ENCODE results near the gene PCED1B.

The PCED1B gene

DNA sequence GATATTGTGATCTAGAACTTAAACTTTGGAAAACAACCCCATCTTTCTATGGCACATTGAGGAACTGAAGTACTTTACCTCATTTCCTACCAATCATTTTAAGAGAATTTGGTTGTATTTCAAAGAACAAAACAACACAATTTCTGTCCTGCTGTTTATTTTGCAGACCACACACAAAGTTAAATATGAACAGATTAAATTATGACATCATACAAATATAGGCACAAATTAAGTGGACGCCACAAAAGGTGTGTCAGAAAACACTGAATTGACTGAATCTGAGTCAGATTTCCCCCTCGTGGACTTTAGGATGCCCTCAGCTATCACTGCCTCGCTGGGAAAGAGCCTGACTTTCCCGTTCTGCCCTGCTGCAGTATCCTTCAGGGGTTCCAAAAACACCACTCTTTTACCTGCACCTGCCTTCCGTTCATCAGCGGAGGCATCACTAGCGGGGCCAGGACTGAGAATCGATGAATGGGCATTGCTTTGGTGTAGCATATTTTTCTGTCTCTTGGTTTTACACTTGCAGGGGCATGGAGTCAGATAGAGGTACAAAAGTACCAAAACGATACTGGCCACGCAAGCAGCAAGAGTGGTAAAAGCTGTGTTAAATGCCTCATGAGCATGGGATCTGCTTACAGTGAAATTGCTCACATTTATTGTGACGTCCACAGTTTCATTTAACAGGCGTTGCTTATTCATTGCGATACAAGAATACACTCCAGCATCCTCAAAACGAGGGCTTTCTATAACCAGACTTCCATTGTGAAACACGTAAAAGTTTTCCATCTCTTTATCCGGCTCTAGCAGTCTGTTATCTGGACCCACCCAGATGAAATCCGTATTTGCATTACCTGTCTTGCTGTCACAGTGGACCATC lies 2.0 kb upstream of the PCED1B start:
- Histone ChIP-seq H3K36me3 (ENCODE audit: control insufficient read depth, insufficient read depth, low read length) (no peaks in the 10 kb centered on the region), H3K27me3 (replicated peaks; ENCODE audit: control insufficient read depth, insufficient read depth, low read length) (peaks cover 2% of the 10 kb centered on the region), H3K4me3 (replicated peaks; ENCODE audit: low read depth, low read length) (no peak overlapping the region)
- no peak for DNase-seq (ENCODE audit: extremely low read depth, insufficient read length)
- TF ChIP-seq, protein P1, sequence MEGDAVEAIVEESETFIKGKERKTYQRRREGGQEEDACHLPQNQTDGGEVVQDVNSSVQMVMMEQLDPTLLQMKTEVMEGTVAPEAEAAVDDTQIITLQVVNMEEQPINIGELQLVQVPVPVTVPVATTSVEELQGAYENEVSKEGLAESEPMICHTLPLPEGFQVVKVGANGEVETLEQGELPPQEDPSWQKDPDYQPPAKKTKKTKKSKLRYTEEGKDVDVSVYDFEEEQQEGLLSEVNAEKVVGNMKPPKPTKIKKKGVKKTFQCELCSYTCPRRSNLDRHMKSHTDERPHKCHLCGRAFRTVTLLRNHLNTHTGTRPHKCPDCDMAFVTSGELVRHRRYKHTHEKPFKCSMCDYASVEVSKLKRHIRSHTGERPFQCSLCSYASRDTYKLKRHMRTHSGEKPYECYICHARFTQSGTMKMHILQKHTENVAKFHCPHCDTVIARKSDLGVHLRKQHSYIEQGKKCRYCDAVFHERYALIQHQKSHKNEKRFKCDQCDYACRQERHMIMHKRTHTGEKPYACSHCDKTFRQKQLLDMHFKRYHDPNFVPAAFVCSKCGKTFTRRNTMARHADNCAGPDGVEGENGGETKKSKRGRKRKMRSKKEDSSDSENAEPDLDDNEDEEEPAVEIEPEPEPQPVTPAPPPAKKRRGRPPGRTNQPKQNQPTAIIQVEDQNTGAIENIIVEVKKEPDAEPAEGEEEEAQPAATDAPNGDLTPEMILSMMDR (IDR thresholded peaks at IDR 0.05; ENCODE audit: insufficient read depth, low read length, poor library complexity, severe bottlenecking), result no peak

DNA sequence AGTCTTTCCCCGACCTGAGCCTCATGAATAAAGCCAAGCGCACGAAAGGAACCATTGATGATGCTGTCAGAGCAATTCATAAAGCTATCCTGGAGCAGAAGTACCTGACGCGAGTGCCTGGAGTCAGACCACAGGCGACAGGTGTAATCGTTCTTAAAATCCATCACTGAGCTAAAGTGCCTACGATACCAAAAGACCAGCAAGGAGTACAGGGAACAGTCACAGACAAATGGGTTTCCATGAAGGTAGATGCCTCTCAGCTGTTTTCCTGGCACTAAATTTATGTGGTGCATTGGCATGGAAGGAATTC lies 1.4 kb upstream of the PCED1B start:
- no peak for DNase-seq (ENCODE audit: extremely low read depth, insufficient read length)
- Histone ChIP-seq H3K27me3 (replicated peaks; ENCODE audit: control insufficient read depth, insufficient read depth, low read length) (peaks cover 2% of the 10 kb centered on the region), H3K36me3 (ENCODE audit: control insufficient read depth, insufficient read depth, low read length) (no peaks in the 10 kb centered on the region), H3K4me3 (replicated peaks; ENCODE audit: low read depth, low read length) (no peak overlapping the region)
- TF ChIP-seq, protein P1 (IDR thresholded peaks at IDR 0.05; ENCODE audit: insufficient read depth, low read length, poor library complexity, severe bottlenecking), result no peak

DNA sequence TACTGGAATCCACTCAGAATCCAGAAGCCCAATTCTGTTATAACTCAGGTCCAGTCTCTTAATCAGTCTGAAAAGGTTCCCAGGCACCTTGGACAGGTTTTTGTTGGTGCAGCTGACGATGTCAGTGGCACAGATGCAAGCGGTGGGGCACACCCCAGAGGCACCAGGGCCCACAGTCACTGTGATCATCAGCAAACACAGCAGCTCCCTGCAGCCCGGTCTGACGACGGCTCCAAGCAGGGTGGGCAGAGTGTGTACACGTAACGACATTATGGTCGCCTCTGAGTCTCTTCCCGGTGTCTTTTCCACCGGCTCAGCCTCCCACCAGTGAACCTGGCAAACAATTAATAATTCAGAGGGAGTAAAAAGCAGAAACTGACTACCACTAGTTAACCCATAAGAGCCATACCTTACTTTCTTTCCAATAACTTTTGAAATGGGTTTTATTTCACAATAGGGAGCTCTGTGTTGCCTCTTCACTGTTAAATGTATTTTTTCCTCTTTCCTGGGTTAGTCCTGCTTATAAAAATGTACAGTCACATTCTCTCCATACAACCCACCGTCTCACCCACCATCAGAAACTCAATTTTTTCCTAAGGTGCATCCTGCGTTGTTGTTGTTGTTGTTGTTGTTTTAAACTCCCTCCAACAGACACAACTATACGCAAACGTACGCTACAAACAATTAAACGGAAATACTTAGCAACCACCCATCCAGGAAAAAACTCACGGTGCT lies 521 bp upstream of the PCED1B start:
- peak overlapping the region; percentile 50 for H3K4me3 ChIP-seq (replicated peaks; ENCODE audit: low read depth, low read length)
- H3K27me3 ChIP-seq (replicated peaks; ENCODE audit: control insufficient read depth, insufficient read depth, low read length), result peaks cover 2% of the 10 kb centered on the region
- TF ChIP-seq, protein P1 (IDR thresholded peaks at IDR 0.05; ENCODE audit: insufficient read depth, low read length, poor library complexity, severe bottlenecking), result no peak
- H3K36me3 ChIP-seq (ENCODE audit: control insufficient read depth, insufficient read depth, low read length), result no peaks in the 10 kb centered on the region
- peak; percentile 3 for DNase-seq (ENCODE audit: extremely low read depth, insufficient read length)

DNA sequence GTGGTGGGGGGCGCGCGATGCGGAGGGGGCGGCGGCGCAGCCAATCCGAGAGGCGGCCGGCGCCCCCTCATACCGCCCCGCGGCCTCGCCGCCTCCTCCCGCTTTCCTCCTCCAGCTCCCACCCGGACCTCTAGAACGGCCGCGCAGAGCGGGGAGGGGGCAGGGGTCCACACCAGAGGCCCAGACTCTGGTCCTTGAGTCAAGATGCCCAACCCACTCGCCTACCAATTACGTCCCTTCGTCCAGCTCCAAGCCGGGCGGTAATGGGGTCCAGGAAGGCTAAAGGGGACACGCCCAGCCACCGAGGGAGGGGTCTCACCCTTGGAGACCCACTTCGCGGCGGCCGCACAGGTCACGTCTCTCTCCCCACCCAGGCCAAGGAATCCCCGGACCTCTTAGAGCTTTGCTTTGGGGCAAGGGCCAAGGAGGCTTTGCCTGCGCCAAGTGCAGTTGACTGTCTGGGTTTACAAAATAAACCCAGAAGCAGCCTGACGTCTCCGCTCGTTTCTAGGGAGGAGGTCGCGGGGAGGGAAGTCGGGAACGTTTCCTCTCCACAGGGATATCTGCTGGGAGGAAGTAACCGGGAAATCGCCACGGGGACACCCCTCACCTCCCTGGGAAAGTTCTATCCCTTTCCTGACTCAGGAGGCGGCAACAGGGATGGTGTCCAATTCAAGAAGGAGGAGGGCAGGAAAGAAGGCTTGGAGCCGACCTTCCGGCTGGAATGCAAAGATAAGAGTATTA lies 732 bp downstream of the PCED1B start:
- peak; percentile 30 for DNase-seq (ENCODE audit: extremely low read depth, insufficient read length)

DNA sequence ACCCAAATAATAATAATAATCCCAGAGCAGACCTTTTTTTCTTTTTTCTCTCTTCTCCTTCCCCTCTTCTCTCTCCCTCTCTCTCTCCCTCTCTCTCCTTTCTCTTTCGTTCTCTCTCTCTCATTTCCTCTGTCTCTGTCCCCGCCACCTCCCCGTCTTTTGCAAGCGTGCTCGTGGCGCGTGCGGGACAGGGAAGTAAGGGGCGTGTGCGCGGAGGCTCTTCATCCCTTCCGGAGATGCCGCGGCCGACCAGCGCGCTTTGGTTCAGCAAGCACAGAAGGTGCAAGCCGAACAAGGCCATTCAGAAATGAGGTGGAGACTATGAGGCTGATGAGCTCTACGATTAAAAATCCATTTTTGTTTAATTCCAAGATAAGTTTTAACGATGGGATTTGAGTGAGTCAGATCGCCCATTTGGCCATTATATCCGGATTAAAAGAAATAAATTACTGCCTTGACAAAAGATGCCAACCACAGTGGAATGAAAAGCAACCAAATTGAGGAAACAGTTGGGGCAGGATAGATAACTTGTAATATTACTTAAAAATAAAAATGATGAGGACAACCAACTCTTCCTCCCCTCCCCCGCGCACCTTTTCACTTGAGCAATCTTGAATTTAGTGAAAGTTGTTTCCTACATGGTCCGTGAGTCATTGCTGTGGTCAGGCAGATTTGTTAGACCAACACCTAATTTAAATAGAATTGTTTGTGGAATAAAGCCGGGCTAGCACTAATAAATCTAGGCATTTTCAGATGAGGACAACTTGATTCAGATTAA lies 1.5 kb downstream of the PCED1B start:
- peak; percentile 13 for DNase-seq (ENCODE audit: extremely low read depth, insufficient read length)
- no peaks in the 10 kb centered on the region for H3K36me3 ChIP-seq (ENCODE audit: control insufficient read depth, insufficient read depth, low read length)
- TF ChIP-seq, protein P1 (IDR thresholded peaks at IDR 0.05; ENCODE audit: insufficient read depth, low read length, poor library complexity, severe bottlenecking), result no peak
- peaks cover 2% of the 10 kb centered on the region for H3K27me3 ChIP-seq (replicated peaks; ENCODE audit: control insufficient read depth, insufficient read depth, low read length)
- peak overlapping the region; percentile 53 for H3K4me3 ChIP-seq (replicated peaks; ENCODE audit: low read depth, low read length)

More for the DNA sequence above, 732 bp downstream of the PCED1B start:
- peak overlapping the region; percentile 53 for H3K4me3 ChIP-seq (replicated peaks; ENCODE audit: low read depth, low read length)
- peaks cover 2% of the 10 kb centered on the region for H3K27me3 ChIP-seq (replicated peaks; ENCODE audit: control insufficient read depth, insufficient read depth, low read length)
- H3K36me3 ChIP-seq (ENCODE audit: control insufficient read depth, insufficient read depth, low read length), result no peaks in the 10 kb centered on the region
- TF ChIP-seq, protein P1 (IDR thresholded peaks at IDR 0.05; ENCODE audit: insufficient read depth, low read length, poor library complexity, severe bottlenecking), result no peak

Measured in GM06990 (cell line).